HG03135 (cell line): Measurements from ENCODE around the gene ZNF273.
"Not testable (repeated sequence)": the region's sequence is repeated elsewhere in the genome, so short reads cannot be mapped to it uniquely, and the experiment has no call there.

Source experiments
- ATAC-seq: cut with Tn5 transposase; IDR thresholded peaks from one replicate; pipeline ENCODE4 v1.9.1; 2021; ENCODE audit warnings: mild to moderate bottlenecking, moderate library complexity; ENCODE audit not compliant: unreplicated experiment

ZNF273 gene

GRCh38 chr7:64944667-64945502 lies 41.8 kb downstream of the ZNF273 start:
- ATAC-seq = not testable (repeated sequence)

- ATAC-seq = no peak
Measured at GRCh38 chr7:64945503-64946175, 42.6 kb downstream of the ZNF273 start.

GRCh38 chr7:64946772-64947171 lies 43.7 kb downstream of the ZNF273 start:
- no peak for ATAC-seq

GRCh38 chr7:64947252-64948000 lies 44.4 kb downstream of the ZNF273 start:
- no peak for ATAC-seq

GRCh38 chr7:64948774-64949173 lies 45.7 kb downstream of the ZNF273 start:
- ATAC-seq = not testable (repeated sequence)

GRCh38 chr7:64950673-64951072 lies 47.6 kb downstream of the ZNF273 start:
- not testable (repeated sequence) for ATAC-seq

- no peak for ATAC-seq
Measured at GRCh38 chr7:64951250-64951848, 48.3 kb downstream of the ZNF273 start.

- ATAC-seq = no peak
Measured at GRCh38 chr7:64959072-64959747, 56.1 kb downstream of the ZNF273 start.

GRCh38 chr7:64965594-64965993 lies 62.5 kb downstream of the ZNF273 start:
- no peak for ATAC-seq

- ATAC-seq = no peak
Measured at GRCh38 chr7:64978497-64979203, 75.6 kb downstream of the ZNF273 start.
